Esophagus squamous epithelium (tissue), 4 donors: ENCODE results near the gene INHA.

Source experiments
- POLR2A ChIP-seq, 4 donors: fragments of 450-650 bp; IDR thresholded peaks; one replicate each; pipeline ENCODE4 v1.6.1; 2017; ENCODE audit warnings: antibody characterized with exemption in 4 of 4, mild to moderate bottlenecking in 4 of 4, moderate library complexity in 3 of 4
- TF ChIP-seq, protein P1 (sequence below), 6 experiments: fragments of 450-650 bp in 4 of 6; fragments of 200-600 bp in 2 of 6; sonication (generic) in 2 of 6; IDR thresholded peaks; one replicate each; pipeline ENCODE4 v1.5.1; 2016 to 2019; ENCODE audit warnings: antibody characterized with exemption in 6 of 6, mild to moderate bottlenecking in 4 of 6, moderate library complexity in 4 of 6

- TF ChIP-seq, protein P1, sequence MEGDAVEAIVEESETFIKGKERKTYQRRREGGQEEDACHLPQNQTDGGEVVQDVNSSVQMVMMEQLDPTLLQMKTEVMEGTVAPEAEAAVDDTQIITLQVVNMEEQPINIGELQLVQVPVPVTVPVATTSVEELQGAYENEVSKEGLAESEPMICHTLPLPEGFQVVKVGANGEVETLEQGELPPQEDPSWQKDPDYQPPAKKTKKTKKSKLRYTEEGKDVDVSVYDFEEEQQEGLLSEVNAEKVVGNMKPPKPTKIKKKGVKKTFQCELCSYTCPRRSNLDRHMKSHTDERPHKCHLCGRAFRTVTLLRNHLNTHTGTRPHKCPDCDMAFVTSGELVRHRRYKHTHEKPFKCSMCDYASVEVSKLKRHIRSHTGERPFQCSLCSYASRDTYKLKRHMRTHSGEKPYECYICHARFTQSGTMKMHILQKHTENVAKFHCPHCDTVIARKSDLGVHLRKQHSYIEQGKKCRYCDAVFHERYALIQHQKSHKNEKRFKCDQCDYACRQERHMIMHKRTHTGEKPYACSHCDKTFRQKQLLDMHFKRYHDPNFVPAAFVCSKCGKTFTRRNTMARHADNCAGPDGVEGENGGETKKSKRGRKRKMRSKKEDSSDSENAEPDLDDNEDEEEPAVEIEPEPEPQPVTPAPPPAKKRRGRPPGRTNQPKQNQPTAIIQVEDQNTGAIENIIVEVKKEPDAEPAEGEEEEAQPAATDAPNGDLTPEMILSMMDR (IDR thresholded peaks at IDR 0.05): no peak
- TF ChIP-seq POLR2A (IDR thresholded peaks at IDR 0.05): no peak
These were observed 8.7 kb upstream of the INHA start for GRCh38 chr2:219563271-219563928.
